ENCODE measurements around the gene CDC40. TPM values are rescaled to one million over a fixed set of nuclear protein-coding genes. Genes with fewer than 3 reads are reported as not detected.

CDC40 gene
- total RNA-seq, 1 donor from 2014 or later: 40.1 TPM

DNA sequence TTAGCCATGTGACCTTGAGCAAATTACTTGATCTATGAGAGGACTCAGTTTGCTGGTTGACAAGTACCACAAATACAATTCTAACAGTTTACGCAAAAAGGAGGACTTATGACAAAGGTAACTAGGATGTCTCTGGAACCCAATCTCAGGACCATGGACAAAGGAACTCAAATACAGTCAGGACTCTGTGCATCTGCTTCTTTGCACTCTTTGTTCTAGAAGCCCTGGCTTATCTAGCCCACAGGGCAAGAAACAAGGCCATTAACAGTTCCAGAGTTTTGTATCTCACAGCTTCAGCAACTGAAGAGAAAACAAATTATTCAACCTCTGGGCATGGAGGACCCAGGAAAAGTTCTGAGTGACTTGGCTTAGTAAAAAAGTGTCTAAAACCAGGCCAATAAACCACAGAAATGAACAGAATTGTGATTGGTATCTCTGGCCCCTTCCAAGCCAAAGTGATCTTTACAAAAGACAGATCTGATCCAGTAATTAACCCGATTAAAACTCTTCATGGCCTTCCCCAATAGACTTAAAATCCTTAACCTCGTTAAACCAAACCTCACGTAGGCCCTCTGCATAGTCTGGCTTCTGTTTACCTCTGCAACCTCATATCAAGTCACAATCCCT is 6.6 kb upstream of the CDC40 start:
- H3K36me3 ChIP-seq: peaks cover 3% of the 10 kb centered on the region
- H3K79me2 ChIP-seq (ENCODE audit: low read depth): peaks cover 100% of the 10 kb centered on the region
- H3K27ac ChIP-seq: no peak overlapping the region
- no peak overlapping the region for H3K4me3 ChIP-seq
- no peak overlapping the region for H3K4me2 ChIP-seq
- H3K9ac ChIP-seq: no peak overlapping the region
- H3K27me3 Mint-ChIP-seq (ENCODE audit: insufficient read depth, low read depth): no peaks in the 10 kb centered on the region
- no peaks in the 10 kb centered on the region for H3K27me3 ChIP-seq
- no peaks in the 10 kb centered on the region for H3K9me3 ChIP-seq (ENCODE audit: low read depth)
- H3K4me1 ChIP-seq: peaks cover 32% of the 10 kb centered on the region
- peaks cover 18% of the 10 kb centered on the region for H3F3A ChIP-seq (ENCODE audit: low read depth)
- H3K4me1 Mint-ChIP-seq: peaks cover 10% of the 10 kb centered on the region
- peak; percentile 21 for DNase-seq (ENCODE audit: low spot score)
- H2AFZ ChIP-seq (replicated peaks): no peak overlapping the region
- H4K20me1 ChIP-seq (ENCODE audit: low read depth): peaks cover 99% of the 10 kb centered on the region
- TF ChIP-seq EZH2 (IDR thresholded peaks at IDR 0.05) (no peak), EZH2phosphoT487 (IDR thresholded peaks at IDR 0.05) (no peak)
- TF ChIP-seq, protein P1, sequence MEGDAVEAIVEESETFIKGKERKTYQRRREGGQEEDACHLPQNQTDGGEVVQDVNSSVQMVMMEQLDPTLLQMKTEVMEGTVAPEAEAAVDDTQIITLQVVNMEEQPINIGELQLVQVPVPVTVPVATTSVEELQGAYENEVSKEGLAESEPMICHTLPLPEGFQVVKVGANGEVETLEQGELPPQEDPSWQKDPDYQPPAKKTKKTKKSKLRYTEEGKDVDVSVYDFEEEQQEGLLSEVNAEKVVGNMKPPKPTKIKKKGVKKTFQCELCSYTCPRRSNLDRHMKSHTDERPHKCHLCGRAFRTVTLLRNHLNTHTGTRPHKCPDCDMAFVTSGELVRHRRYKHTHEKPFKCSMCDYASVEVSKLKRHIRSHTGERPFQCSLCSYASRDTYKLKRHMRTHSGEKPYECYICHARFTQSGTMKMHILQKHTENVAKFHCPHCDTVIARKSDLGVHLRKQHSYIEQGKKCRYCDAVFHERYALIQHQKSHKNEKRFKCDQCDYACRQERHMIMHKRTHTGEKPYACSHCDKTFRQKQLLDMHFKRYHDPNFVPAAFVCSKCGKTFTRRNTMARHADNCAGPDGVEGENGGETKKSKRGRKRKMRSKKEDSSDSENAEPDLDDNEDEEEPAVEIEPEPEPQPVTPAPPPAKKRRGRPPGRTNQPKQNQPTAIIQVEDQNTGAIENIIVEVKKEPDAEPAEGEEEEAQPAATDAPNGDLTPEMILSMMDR (IDR thresholded peaks at IDR 0.05): no peak
- H3K9me3 Mint-ChIP-seq: peaks cover 23% of the 10 kb centered on the region
- H3K4me3 Mint-ChIP-seq: no peak overlapping the region
- H3K27ac Mint-ChIP-seq: no peak overlapping the region
- H3K36me3 Mint-ChIP-seq: peaks cover 13% of the 10 kb centered on the region

DNA sequence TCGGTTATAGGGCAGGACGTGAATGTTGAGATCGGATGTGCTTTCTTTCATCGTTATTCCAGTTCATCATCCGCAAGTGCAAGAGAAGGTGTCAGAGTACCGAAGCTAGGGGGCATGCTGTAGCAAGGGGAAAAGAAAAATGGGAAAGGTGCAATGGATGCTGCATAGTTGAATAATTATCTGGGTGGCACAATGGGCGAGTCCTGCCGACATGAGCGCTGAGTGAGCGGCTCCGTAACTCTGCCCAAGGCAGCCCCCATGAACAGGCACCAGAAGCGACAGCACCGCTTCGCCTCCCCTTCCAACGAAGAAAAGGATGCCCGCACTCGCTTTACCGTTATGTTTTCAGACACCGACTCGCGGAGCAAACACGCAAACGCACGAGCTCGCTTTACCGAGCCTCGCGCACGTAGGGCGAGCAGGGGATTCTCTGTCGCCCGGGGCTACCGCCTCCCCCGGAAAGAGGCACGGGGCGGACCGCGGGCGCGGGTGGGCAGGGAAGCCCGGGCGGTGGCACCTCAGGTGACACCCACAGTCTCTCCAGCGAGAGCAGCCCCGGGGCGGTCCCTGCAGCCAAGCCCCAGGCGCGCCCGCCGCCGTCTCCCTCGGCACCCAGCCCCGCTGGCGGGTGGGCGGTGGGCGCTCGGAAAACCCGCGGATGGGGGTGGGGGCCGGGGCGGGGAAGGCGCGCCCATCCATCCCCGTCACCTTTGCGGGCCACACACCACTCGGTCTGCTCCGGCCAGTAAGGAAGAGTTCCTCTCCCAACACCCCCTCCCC is 1.4 kb upstream of the CDC40 start:
- Histone ChIP-seq H3F3A (ENCODE audit: low read depth) (peaks cover 13% of the 10 kb centered on the region), H3K27ac (peak overlapping the region; percentile 89), H3K9ac (peak overlapping the region; percentile 58), H3K4me1 (peaks cover 38% of the 10 kb centered on the region), H3K27me3 (no peaks in the 10 kb centered on the region), H3K4me3 (peak overlapping the region; percentile 75), H3K79me2 (ENCODE audit: low read depth) (peaks cover 89% of the 10 kb centered on the region), H3K36me3 (no peaks in the 10 kb centered on the region), H3K4me2 (peak overlapping the region; percentile 94), H4K20me1 (ENCODE audit: low read depth) (peaks cover 47% of the 10 kb centered on the region), H2AFZ (replicated peaks) (peak overlapping the region; percentile 81), H3K9me3 (ENCODE audit: low read depth) (no peaks in the 10 kb centered on the region)
- H3K9me3 Mint-ChIP-seq: no peaks in the 10 kb centered on the region
- H3K27me3 Mint-ChIP-seq (ENCODE audit: insufficient read depth, low read depth): no peaks in the 10 kb centered on the region
- DNase-seq (ENCODE audit: low spot score): peak; percentile 81
- H3K4me3 Mint-ChIP-seq: peak overlapping the region; percentile 90
- H3K36me3 Mint-ChIP-seq: no peaks in the 10 kb centered on the region
- H3K4me1 Mint-ChIP-seq: peaks cover 9% of the 10 kb centered on the region
- H3K27ac Mint-ChIP-seq: peak overlapping the region; percentile 35
- TF ChIP-seq, protein P1 (IDR thresholded peaks at IDR 0.05): peak; percentile 67
- TF ChIP-seq EZH2phosphoT487 (IDR thresholded peaks at IDR 0.05): no peak
- no peak for TF ChIP-seq EZH2 (IDR thresholded peaks at IDR 0.05)

DNA sequence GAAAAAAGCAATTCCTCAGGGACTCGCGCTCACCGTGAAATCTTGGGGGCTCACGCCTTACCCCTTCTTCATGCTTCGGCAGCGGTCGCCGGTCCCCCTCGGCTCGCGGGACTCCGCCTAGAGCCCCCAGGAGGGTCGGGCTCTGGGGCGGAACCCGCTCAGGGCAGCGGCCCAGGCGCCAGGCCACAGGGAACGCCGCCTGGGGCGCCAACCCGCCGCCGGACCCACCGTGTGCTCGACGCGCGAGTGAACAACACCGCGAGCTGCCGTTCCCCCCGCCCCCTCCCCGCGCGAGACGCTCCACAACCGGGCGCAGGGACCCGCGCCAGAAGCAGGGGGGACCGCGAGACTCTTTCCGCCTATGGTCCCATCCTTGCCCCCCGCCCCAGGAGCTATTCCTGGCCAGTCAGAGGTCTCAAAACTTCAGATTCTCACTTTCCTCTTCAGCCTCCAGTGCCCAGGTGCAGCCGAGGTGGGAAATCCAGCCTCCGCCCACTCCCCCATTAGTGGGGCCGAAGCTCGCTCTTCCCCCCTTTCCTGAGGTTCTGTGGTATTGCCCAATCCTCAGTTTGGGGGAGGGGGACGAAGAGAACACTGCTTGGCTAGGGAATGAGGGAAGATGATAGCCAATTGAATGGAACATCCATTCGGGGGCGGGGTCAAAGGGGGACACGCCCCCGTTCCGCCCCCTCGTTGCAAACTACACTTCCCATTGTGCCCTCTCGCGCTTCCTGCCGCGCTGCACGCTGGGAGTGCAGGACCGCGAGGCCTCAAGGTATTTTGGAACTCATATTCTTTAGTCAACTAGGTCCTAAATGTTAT is 610 bp upstream of the CDC40 start, which contains the start of gene WASF1:
Gene WASF1, minus strand, starts transcription at position 265 of the 822 bp plus-strand sequence. CDS start 52,069 bp downstream, outside the sequence.
- H3K4me2 ChIP-seq: peak within 1 kb of the TSS; percentile 94
- TF ChIP-seq EZH2 (IDR thresholded peaks at IDR 0.05) (no peak), EZH2phosphoT487 (IDR thresholded peaks at IDR 0.05) (no peak)
- TF ChIP-seq, protein P1 (IDR thresholded peaks at IDR 0.05): no peak
- no peaks in the 10 kb centered on the region for H3K9me3 ChIP-seq (ENCODE audit: low read depth)
- H3K27ac ChIP-seq: peak within 1 kb of the TSS; percentile 89
- Mint-ChIP-seq H3K4me3 (peak within 1 kb of the TSS; percentile 90), H3K36me3 (no peaks in the 10 kb centered on the region), H3K9me3 (no peaks in the 10 kb centered on the region), H3K27ac (peak within 1 kb of the TSS; percentile 35), H3K4me1 (peaks cover 5% of the 10 kb centered on the region), H3K27me3 (ENCODE audit: insufficient read depth, low read depth) (no peaks in the 10 kb centered on the region)
- peaks cover 5% of the 10 kb centered on the region for H3F3A ChIP-seq (ENCODE audit: low read depth)
- peaks cover 30% of the 10 kb centered on the region for H3K4me1 ChIP-seq
- peak; percentile 98 for DNase-seq (ENCODE audit: low spot score)
- peaks cover 39% of the 10 kb centered on the region for H4K20me1 ChIP-seq (ENCODE audit: low read depth)
- H3K9ac ChIP-seq: peak within 1 kb of the TSS; percentile 78
- peak within 1 kb of the TSS; percentile 92 for H2AFZ ChIP-seq (replicated peaks)
- H3K79me2 ChIP-seq (ENCODE audit: low read depth): peaks cover 89% of the 10 kb centered on the region
- peak within 1 kb of the TSS; percentile 75 for H3K4me3 ChIP-seq
- no peaks in the 10 kb centered on the region for H3K27me3 ChIP-seq
- H3K36me3 ChIP-seq: no peaks in the 10 kb centered on the region

Measured in neural progenitor cell (in vitro differentiated cells).